GM12865 (cell line): ENCODE measurements around the gene SSRP1.
A peak's percentile ranks its signal among the peaks of the same experiment; 100 is the strongest.

Experiments used
- DNase-seq: peaks from one replicate; pipeline ENCODE4 v3.0.0; 2010; ENCODE audit warnings: low read depth
- H3K4me3 ChIP-seq: 2 replicates; pipeline ENCODE4 v1.5.1; 2011; ENCODE audit warnings: mild to moderate bottlenecking, low read depth, low read length, control low read depth
- CTCF ChIP-seq: IDR thresholded peaks from 2 replicates; pipeline ENCODE4 v1.5.1; 2011; ENCODE audit warnings: low read length, control low read depth, low read depth, inconsistent platforms; ENCODE audit not compliant: insufficient read depth; ENCODE audit errors: missing control alignments

SSRP1 gene

GRCh38 chr11:57313071-57313787, 22.5 kb downstream of the SSRP1 start:
- no peak overlapping the region for H3K4me3 ChIP-seq
- DNase-seq, result no peak

DNA sequence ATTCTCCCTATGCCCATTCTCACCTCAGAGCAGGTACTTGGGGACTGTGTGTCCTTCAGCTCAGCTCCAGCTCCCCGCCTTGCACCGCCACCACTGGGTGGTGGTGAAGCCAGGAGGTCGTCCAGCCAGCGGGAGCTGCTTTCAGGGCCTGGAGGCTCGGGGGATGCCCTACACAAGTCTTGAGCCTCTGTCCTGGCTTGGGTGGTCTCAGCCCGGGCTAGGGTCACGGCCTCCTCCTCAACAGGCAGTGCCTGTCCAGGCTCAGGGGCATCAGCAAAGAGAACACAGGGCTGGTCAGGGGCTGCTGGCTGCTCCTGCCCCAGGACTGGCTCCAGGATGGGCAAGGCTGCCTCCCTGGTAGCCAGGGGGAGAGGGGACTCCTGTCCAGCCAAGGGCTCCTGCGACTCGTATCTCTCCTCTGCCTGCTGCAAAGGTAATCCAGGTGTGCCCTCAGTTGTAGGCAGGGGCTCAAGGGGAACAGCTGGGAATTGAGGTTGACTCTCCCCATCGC, 23.1 kb downstream of the SSRP1 start:
- no peak for DNase-seq
- TF ChIP-seq CTCF, result no peak
- H3K4me3 ChIP-seq, result no peak overlapping the region

More at GRCh38 chr11:57313071-57313787, 22.5 kb downstream of the SSRP1 start:
- no peak for TF ChIP-seq CTCF

DNA sequence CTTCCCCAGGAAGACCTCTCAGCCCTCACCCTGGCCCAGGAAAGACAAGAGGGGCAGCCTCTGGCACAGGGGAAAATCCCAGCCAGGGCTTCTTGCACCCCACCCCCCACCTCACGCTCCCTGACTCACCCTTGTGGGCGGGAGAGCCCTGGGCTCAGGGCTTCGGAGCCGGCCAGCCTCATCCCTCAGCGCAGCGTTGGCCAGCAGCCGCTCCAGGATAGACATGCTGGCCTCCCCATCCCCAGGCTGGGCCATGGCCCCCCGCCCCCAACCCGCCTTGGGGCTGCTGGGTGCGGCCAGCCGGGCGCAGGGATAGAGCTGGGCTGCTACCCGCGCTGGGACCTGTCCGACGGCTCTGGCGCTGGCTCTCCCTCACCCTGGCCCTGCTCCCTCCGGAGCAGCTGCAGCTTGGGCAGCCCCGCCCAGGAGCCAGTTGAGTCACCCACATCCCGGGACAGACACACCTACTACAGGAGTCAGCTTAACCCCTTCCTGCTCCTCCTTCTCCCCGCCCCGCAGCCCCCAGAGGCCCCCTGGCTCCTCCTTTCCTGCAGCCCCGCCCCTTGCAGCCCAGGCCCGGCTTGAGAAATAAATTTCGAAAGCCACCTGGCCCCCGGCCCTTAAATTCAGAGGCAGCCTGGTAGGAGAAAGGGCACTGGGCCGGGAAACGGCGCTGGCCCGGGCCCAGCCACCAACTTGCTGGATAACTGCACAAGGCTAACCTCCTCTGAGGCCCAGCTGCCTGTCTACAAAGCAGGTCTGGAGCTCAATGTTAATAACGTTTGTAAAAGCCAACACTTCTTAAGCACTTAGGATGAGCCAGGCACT, 24.4 kb downstream of the SSRP1 start:
- no peak for TF ChIP-seq CTCF
- peak overlapping the region; percentile 27 for H3K4me3 ChIP-seq
- DNase-seq, result peak; percentile 81

- no peak overlapping the region; the same call in 1 of the 2 replicates for H3K4me3 ChIP-seq
- DNase-seq, result no peak
- no peak for TF ChIP-seq CTCF
These were observed 25.0 kb downstream of the SSRP1 start for GRCh38 chr11:57310630-57311086.

- DNase-seq, result no peak
- H3K4me3 ChIP-seq, result no peak overlapping the region
- TF ChIP-seq CTCF, result no peak
These were observed 25.6 kb downstream of the SSRP1 start for GRCh38 chr11:57310091-57310490.

- no peak for DNase-seq
- no peak overlapping the region for H3K4me3 ChIP-seq
- no peak for TF ChIP-seq CTCF
These were observed 26.3 kb downstream of the SSRP1 start for GRCh38 chr11:57309106-57310059.
